Measurements from ENCODE around the gene LMTK2.
"Not testable (repeated sequence)": the region's sequence is repeated elsewhere in the genome, so short reads cannot be mapped to it uniquely, and the experiment has no call there.

The LMTK2 gene

GRCh38 chr7:98105942-98106544, 619 bp upstream of the LMTK2 start:
- DNase-seq (ENCODE audit: low spot score): no peak

GRCh38 chr7:98107313-98107721, 655 bp downstream of the LMTK2 start:
- DNase-seq (ENCODE audit: low spot score): no peak

- DNase-seq (ENCODE audit: low spot score): no peak
These were observed 3.8 kb downstream of the LMTK2 start for GRCh38 chr7:98110249-98111022.

- no peak for DNase-seq (ENCODE audit: low spot score)
These were observed 5.4 kb downstream of the LMTK2 start for GRCh38 chr7:98112077-98112476.

GRCh38 chr7:98115746-98116525, 9.3 kb downstream of the LMTK2 start:
- no peak for DNase-seq (ENCODE audit: low spot score)

GRCh38 chr7:98116656-98117461, 10.2 kb downstream of the LMTK2 start:
- DNase-seq (ENCODE audit: low spot score): peak; percentile 9

- DNase-seq (ENCODE audit: low spot score): peak; percentile 65
These were observed 12.7 kb downstream of the LMTK2 start for GRCh38 chr7:98119256-98119918.

GRCh38 chr7:98120559-98120958, 13.9 kb downstream of the LMTK2 start:
- DNase-seq (ENCODE audit: low spot score): no peak

GRCh38 chr7:98121388-98121787, 14.7 kb downstream of the LMTK2 start:
- not testable (repeated sequence) for DNase-seq (ENCODE audit: low spot score)

- no peak for DNase-seq (ENCODE audit: low spot score)
These were observed 16.7 kb downstream of the LMTK2 start for GRCh38 chr7:98123365-98123696.

GRCh38 chr7:98125759-98126158, 19.1 kb downstream of the LMTK2 start:
- no peak for DNase-seq (ENCODE audit: low spot score)

- DNase-seq (ENCODE audit: low spot score): no peak
These were observed 19.9 kb downstream of the LMTK2 start for GRCh38 chr7:98126311-98127142.

GRCh38 chr7:98128346-98128745, 21.7 kb downstream of the LMTK2 start:
- DNase-seq (ENCODE audit: low spot score): no peak

- DNase-seq (ENCODE audit: low spot score): no peak
These were observed 24.3 kb downstream of the LMTK2 start for GRCh38 chr7:98130959-98131358.

- no peak for DNase-seq (ENCODE audit: low spot score)
These were observed 26.5 kb downstream of the LMTK2 start for GRCh38 chr7:98133181-98133580.

GRCh38 chr7:98133621-98134303, 27.1 kb downstream of the LMTK2 start:
- no peak for DNase-seq (ENCODE audit: low spot score)

- no peak for DNase-seq (ENCODE audit: low spot score)
These were observed 28.0 kb downstream of the LMTK2 start for GRCh38 chr7:98134420-98135228.

- no peak for DNase-seq (ENCODE audit: low spot score)
These were observed 29.3 kb downstream of the LMTK2 start for GRCh38 chr7:98135984-98136383.

- no peak for DNase-seq (ENCODE audit: low spot score)
These were observed 29.8 kb downstream of the LMTK2 start for GRCh38 chr7:98136423-98136822.
